ENCODE results near the gene UST.

Gene UST

DNA sequence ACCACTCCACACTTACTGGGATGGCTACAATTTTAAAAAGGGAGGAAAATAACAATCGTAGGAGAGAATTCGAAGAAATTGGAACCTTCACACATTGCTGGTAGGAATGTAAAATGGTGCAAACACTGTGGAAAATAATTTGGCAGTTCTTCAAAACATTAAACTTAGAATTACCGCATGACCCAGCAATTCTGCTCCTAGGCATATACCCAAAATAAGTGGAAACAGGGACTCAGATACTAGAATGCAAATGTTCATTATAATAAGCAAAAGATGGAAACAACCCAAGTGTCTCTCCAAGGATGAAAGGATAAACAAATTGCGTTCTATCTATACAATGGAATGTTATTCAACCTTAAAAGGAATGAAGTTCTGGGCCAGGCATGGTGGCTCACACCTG is 325.2 kb downstream of the UST start:
- DNase-seq = no peak

DNA sequence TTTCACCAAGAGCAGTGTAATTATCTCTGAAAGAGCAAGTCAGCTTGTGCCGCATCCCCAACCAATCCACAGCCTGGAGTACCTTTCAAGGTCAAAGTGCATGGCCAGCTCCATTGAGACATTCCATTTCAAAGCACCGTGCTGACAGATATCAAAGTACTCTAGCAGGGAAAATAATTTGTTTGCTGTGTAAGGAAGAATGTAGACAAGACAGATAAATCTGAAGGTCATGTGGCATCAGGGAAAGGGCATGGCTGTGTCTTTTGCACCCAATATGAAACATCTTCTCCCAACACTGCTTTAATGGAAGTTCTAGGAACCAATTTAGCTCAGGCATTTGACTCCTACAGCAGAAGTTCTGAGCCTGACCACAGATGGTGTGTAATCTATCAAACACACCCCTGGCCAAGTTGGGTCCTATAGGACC is 328.0 kb downstream of the UST start:
- no peak for DNase-seq

DNA sequence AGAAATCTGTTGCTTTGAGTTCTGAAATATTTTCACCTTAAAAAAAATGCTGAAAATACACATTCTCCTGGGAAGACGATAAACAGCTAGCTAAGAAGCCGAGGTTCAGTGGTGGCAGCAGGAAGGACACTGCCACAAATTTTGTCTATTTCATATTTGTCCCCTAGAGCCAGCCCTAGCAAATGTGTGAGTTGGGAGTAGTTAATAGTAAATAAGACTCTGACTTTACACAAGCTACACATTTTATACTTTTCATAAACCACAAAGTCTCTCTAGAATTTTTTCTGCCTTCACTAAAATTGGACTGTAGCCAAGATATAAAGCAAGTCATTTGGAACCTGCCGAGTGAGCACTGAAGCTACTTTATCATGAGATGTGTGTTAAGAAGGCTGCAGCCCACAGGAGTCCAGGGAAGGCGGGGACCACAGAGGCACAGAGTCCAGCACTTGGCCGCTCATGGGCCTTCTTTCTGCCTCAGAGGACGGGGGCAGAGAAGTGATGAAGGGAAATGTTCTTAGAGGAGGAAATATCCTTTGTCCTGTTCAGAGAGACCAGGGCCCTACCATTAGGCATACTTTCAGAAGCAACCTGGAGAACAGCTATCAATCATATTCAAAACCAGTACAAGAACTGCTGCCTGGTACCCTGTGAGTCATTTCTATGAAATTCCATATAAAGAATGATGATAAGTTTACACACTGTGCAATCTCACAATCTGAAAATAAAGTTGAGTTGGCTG is 329.0 kb downstream of the UST start:
- no peak for DNase-seq

DNA sequence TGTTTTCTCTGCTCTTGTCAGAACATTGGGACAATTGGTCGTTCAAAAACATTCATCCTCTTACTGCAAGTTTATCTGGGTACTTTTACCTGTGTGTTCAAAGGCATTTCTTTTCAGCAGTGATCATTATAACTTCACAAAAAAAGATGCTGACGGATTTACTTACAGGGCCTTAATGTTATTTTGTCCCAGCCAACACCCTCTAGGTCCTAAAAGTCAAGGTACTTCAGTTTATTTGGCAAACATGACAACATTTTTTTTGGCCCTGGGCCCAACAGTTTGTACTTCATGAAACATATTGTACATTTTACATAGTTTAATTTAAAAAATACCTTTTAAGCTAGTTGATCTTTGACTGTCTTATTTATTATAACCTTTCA is 329.5 kb downstream of the UST start:
- no peak for DNase-seq

DNA sequence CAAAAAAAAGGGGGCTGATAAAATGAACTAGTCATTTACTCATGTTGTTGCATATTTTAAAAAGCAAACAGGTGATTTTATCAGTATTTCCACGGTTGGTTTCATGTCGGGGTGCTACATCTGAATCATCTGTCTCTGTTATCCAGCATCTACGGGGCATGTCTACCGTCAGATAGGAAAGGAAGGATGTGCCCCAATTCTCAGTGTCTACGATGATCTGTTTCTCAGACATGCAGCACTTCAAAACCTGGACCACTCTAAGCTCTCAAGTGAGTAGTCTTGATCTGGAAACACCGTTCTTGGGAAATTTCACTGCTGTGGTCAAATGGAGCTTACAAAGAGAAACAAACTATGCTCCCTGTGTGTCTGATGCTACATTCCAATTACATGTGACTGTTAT is 330.4 kb downstream of the UST start:
- no peak for DNase-seq

DNA sequence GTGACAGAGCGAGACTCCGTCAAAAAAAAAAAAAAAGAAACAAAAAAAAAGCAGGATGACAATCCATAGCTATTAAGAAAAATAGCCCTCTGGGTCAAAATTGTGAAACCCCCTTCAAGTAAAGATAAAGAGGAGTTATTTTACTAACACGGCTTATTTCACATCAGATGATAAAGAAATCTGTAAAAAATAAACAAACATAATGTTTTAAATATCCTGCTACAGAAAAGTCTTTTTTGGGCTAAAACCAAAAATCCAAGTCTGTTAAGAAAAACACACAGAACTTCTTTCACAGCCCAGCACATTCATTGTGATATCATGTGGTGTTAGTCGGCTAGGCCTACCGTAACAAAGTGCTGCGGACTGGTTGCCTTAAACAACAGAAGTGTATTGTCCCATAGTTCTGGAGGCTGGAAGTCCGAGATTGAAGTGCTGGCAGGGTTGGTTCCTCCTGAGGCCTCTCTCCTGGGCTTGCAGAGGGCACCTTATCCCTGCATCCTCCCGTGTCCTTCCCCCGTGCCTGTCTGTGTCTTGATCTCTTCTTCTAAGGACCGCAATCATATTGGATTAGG is 331.5 kb downstream of the UST start:
- no peak for DNase-seq

DNA sequence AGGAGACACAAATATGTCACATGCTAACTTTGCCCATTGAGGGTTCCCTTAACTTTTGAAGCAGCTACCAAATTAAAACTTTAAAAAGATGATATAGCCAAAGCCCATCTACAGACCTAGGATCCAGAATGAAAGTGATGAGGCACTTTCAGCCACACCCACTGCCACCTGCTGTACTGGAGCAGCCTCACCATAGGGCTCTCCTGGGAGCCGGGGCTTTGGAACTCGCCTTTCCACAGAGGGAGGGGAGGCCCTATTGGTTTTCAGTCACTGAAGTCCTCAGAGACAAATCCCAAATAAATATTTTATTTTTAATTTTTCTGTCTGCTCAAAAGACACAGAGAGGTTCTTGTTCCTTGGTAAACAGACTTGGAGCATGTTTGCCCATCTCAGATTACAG is 332.6 kb downstream of the UST start:
- DNase-seq = no peak

DNA sequence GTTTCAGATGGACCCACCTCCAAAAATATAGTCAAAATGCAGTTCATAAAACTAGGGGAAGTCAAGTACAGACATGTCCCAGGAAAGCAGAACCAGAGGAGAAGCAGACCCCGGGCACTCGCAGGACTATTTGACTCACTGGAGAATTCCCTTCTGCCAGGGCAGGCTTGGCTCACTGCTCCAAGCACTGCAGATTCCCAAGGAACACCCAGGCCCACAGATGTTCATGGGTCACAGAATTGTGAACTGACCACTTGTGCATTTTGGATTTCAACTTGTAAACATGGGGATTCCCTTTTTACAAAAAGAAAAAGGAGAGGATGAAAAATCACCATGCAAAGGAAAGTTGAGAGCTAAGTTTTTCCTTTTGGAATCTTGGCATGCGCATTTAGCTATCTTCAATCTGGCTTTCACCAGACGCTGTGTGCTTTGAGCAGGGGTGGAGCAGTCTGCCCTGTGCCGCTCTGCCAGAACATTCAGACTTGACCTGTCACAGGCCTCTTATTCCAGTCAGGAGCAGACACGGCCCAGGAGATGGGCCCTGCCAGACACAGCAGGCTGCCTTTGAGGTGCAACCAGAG is 333.2 kb downstream of the UST start:
- DNase-seq = no peak

DNA sequence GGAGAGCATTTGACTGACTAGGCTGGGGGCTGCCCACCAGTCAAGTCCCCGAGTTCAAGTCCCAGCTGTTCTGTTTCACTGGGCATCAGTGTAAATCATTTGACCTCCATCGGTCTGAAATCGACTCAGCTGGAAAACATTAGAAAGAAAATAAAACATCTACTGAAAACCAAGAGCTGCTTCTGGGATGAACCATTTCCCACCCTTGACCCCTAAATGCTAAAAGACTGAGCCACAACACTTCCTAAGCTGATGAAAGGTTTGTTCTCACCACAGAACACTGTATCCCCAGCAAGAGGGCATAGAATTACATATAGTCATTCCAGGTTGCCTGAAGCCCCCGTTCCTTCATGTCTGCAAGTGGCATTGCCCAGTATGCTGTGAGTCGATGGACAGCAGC is 333.7 kb downstream of the UST start:
- no peak for DNase-seq

DNA sequence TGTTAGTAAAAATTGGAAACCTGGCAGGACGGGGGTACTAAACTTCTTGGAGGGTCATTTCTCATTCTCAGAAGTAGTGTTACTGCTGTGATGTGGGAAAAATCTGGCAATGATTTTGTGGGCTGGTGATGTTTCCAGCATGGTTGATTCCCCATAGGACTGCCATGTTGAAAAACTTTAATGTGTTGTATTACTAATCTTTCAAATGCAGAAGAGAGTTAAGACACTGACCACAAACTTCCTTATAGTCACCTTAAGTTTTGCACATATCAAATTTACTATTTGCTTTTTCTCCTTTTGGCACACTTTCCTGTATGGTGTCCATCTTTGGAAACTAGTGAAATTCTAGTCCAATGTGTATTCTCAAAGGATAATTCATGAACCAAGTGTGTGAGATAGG is 334.5 kb downstream of the UST start:
- DNase-seq = no peak

DNA sequence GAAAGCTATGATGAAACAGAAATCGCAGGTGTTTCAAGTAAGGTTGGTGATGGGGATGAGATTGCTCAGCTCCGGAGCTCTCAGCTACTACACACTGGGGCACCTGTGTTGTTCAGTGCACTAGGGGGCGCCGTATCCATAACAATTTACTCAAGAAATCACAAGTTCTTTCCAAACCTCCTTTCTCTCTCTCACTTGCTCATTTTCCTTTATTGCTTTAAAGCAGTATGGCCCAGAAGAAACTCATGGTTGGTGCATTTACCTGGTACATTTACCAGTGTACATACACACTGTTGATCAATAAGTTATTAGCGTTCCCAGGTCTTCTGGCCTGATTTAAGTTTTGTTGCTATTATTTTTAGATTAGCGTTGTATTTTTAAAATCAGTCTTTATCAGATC is 335.5 kb downstream of the UST start:
- no peak for DNase-seq

DNA sequence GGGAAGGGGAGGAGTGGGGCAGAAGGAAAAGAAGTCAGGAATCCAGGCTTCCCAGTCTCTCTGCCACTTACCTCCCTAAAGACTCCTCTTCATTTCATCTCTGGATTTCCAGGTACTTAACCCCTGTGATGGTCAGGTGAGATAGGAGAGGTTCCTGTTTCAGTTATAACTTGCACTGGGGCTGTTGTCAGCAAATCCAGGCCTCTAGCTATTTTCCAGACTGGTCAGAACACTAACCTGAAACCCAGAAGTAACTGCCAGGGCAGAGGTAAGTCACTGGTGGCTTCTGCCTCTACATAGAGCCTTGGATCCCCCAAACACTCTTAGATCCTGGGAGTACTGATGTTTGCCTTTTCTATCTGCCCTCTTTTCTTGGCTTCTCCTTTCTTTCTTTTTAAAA is 337.2 kb downstream of the UST start:
- no peak for DNase-seq

DNA sequence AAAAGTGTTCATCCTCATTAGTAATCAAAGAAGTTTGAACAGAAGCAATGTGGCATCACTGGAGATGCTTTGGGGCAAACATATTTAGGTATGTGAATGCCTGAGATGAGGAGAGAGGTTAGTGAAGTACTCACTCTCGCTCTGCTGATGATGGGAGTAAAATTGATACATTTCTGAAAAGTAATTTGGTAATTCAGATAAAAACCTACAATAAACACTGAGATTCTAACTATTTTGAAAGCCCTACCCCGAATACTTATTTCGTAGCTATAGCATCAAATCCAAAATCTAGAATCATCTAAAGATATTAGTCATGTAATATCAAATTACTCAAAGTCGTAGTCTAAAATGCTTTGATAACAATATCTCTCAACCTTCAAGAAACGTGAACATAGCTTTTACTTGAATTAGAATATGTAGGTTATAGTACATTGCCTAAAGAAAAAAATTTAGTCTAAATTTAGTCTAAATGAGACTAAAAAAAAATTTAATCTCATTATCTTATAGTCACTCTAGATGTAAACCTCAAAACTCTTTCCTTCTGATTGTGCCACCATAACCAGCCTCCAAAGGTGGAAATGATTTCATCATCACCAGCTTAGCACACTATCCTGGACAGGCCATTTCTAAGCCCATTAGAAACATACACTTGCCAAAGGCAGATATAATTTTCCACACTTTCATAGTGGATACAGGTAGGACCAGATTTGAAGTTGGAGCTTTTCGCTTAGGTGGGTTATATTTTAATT is 338.2 kb downstream of the UST start:
- no peak for DNase-seq

DNA sequence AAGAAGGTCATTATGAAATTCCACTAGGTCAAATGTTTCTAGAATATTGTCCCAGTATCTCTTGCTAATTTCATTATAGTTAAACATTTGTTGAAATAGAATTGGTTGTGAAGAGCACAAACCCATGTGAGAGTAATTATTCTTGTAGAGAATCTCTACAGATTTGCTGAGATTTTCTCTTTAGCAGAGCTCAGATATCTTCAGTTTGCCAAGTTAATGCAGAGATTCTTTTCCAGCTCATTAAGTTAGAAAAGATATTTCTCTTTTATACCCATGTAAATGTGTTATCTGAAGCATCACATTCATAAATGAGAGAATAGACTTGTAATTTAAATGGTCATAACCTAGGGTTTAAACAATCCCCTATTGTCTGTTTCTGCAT is 338.7 kb downstream of the UST start:
- no peak for DNase-seq

DNA sequence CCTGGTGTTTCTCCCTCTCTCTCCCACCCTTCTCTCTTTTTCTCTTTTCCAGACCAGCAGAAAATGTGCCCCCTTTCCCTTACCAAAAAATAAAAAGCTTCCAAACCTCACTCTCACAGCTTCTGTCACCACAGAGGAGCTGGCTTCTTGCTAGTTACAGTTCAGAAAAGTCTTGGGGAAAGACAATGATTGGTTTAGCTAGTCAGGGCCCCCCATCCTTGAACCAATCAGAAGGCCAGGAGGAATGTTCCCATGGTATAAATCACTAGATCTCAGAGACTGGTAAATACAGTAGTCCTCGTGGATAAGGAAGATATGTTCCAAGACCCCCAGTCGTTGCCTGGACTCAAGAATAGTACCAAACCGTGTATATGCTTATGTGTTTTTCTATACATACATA is 339.5 kb downstream of the UST start:
- DNase-seq = no peak

DNA sequence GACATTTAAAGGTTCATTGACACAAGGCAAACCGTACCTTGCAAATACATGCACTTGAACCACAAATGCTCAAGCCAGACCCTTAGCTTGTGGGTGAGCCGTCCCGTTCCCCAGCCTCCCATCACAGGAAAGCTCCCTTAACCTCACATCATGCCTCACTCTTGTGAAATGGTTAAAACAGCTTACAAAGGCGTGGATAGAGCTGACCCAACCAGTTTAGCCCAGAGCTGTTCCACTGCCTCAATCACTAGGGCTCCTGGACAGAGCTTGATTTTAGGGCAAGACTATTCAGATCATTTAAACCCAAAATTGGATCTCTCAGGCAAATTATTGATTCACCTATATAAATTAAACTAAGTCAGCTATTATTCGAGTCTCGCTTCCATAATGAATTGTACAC is 341.1 kb downstream of the UST start:
- no peak for DNase-seq

DNA sequence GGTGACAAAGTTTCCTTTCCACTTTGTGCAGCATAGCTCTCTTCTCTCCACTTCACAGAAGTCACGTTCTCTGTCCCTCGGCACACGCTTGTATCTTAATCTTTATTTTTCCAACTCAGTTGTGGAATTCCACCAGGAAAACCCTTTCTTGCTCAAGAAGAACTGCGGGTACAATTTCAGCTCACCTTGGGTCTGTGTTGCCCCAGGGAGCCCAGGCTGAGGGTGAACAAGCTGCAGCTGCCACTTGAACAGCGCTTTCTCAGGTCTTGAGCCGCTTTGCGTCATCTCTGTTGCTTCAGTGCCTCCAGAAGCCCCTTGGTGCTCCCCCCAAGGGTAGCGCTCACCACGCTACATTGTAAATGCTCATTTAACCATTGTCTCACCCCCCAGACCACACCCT is 341.5 kb downstream of the UST start:
- DNase-seq = no peak

DNA sequence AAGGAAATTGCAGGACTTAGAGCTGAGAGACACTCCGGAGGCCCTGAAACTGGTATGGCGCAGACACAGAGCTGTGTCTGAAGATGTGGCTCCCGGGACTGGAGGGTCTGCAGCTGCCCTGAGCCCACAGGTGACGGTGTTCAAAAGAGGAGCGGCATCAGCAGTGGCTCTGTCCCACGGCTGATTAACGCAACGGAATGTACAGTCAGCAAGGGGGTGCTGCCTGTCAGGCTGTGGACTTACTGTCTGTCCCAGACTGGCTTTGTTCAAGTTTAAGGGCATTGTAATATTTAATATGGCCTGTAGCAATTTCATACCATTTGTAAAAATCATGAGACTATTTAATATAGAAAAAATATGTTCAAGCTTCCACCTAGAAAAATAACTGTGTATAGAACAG is 342.7 kb downstream of the UST start:
- DNase-seq = no peak

DNA sequence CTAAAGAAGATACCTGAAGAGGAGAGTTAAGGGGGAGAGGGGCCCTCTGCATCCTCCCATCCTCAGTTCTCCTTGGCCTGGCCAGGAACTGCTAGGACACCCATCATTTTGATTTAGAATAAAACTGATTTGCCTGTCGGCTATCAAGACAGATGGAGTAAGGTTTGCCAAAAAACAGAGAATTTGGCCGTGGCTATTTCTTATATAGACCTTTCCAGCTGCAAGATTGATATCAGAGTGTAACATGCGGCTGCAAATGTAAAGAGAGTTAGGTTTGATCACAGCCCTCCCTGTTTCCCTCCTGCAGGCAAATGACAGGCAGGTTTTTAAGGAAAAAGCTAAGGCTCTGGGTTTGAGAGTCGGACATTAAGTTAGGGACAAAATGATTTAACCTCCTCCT is 344.1 kb downstream of the UST start:
- DNase-seq = no peak

DNA sequence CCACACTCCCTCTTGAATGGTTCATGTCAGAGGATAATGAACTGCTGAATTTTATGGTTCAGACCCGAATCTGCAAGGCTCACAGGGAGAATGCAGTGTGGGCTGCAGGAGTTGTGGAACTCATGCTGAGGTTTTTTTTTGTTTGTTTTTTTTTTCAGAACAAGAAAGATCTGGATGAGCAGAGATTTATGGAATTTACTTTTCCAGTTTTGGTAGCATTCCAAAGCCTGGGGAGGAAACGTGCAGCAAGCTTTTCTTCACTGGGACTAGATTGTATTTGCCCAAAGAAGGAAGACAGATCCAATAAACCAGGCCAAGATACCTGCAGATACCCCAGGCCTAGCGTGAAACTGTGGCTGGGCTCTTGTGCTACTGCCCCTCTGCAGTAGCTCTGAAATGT is 346.8 kb downstream of the UST start:
- no peak for DNase-seq

DNA sequence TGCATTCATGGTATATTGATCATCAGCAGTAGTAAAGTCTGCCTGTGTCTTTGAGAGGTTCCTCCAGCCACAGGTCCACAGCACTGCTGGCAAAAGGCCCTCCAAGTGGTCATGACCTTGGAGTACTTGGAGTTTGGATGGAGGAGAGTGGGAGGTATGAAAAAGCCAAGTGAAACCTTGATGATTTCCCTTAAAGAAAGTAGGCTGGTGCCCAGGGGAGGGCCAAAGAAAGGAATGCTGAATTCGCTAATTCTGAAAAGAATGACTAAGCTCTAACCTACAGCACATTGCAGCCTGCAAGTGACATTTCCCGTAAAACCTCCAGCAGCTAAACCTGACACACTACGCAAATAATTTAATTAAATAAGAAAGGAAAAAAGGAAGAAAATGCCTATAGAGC is 347.3 kb downstream of the UST start:
- DNase-seq = no peak

DNA sequence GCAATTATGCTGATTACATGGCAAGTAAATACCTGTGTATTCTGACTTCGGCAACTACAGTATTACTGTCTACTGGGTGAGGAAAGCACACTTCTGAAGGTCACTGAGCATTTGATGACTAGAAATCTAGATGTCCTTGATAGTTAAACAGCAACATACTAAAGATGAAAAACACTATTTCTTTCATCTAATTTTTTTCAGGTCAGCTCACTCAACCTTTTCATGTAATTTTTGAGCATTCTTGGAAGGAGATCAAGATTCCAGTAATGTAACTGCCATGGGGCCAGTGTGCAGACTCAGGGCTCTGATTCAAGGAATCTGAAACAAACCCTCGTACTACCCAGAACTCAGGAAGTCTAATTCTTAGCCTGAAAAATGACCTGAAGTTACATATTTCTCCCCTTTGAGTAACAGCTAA is 348.1 kb downstream of the UST start:
- no peak for DNase-seq

DNA sequence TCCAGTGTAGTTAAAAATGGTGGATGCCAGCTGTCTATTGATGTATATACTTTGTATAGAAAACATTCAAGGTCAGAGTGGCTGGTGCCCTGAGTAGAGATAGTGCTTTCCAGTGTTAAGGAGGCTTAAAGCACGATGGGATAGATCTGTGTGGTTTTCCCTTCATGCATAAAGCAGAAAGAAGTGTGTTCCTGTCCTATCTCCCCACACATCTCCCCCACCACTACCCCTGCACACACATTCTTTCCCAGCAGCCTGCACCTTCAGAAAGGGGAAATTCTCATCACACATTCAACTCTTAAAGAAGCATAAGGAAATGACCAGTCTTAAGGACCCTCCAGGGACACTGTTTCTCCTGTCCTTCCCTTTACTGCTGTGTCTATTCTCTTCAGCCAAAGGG is 349.0 kb downstream of the UST start:
- DNase-seq = no peak

DNA sequence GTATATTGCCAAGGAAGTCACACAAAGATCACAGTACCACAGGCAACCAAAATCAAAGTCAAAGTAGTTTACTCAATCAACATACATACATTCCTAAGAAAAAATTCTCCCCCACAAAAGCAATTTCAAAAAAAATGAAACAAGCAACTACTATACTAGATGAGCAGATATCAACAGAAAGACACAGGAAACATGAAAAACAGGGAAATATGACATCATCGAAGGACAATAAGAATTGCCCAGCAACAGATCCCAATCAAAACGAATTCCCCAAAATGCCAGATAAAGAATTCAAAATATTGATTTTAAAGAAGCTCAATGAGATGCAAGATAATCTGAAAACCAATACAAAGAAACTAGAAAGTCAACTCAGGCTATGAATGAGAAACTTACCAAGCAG is 351.0 kb downstream of the UST start:
- no peak for DNase-seq

Data from activated gamma-delta T cell (primary cell).